Suprapubic skin (tissue), 4 donors: ENCODE measurements around the gene PUSL1.

ENCODE experiments used
- CTCF ChIP-seq, 2 donors: fragments of 200-600 bp in 1 of 2; fragments of 450-650 bp in 1 of 2; sonication (generic) in 1 of 2; IDR thresholded peaks; one replicate each; pipeline ENCODE4 v1.5.1; 2016 to 2019; ENCODE audit warnings: antibody characterized with exemption in 2 of 2, mild to moderate bottlenecking in 1 of 2, moderate library complexity in 1 of 2
- EP300 ChIP-seq: sonication (generic); formaldehyde crosslinking; IDR thresholded peaks from one replicate; pipeline ENCODE4 v1.6.1; 2017; ENCODE audit warnings: antibody characterized with exemption
- POLR2A ChIP-seq, 2 donors: fragments of 450-650 bp; IDR thresholded peaks; one replicate each; pipeline ENCODE4 v1.6.1; 2017; ENCODE audit warnings: antibody characterized with exemption in 2 of 2, mild to moderate bottlenecking in 2 of 2, moderate library complexity in 2 of 2
- POLR2AphosphoS5 ChIP-seq, 3 donors: sonication (generic); formaldehyde crosslinking; IDR thresholded peaks; one replicate each; pipeline ENCODE4 v1.6.1; 2017; ENCODE audit warnings: antibody characterized with exemption in 3 of 3

- no peak for TF ChIP-seq POLR2A (IDR thresholded peaks at IDR 0.05)
- no peak for TF ChIP-seq POLR2AphosphoS5 (IDR thresholded peaks at IDR 0.05)
- no peak for TF ChIP-seq CTCF (IDR thresholded peaks at IDR 0.05)
- TF ChIP-seq EP300 = no peak
Observed at GRCh38 chr1:1275836-1276235, 32.6 kb upstream of the PUSL1 start.
